Testis (tissue), 2 donors: ENCODE measurements around the gene IRS1.

Source experiments
- CTCF ChIP-seq, 3 experiments: fragments of 450-650 bp in 2 of 3; fragments of 200-600 bp in 1 of 3; sonication (generic) in 1 of 3; IDR thresholded peaks; one replicate each; pipeline ENCODE4 v1.5.1; 2016 to 2019; ENCODE audit warnings: antibody characterized with exemption in 3 of 3, mild to moderate bottlenecking in 2 of 3, moderate library complexity in 1 of 3
- POLR2A ChIP-seq: fragments of 450-650 bp; IDR thresholded peaks from one replicate; pipeline ENCODE4 v1.6.1; 2017; ENCODE audit warnings: antibody characterized with exemption, mild to moderate bottlenecking, moderate library complexity

GRCh38 chr2:226738191-226738820 lies 61.3 kb downstream of the IRS1 start:
- TF ChIP-seq CTCF (IDR thresholded peaks at IDR 0.05) (no peak), POLR2A (no peak)
